Activated CD8-positive, alpha-beta memory T cell treated with anti-CD3 and anti-CD28 coated beads for 48 hours (primary cell): ENCODE results near the gene SAFB2.
A peak's percentile ranks its signal among the peaks of the same experiment; 100 is the strongest.
"Not testable (repeated sequence)": the region's sequence is repeated elsewhere in the genome, so short reads cannot be mapped to it uniquely, and the experiment has no call there.

Source experiments
- DNase-seq, 3 experiments: peaks; one replicate each; pipeline ENCODE4 v3.0.0-alpha.2; 2020; ENCODE audit warnings: low read depth in 2 of 3, low spot score in 2 of 3

The SAFB2 gene

GRCh38 chr19:5632657-5633056 lies 10.1 kb upstream of the SAFB2 start:
- DNase-seq: no peak

- DNase-seq: no peak
Observed at GRCh38 chr19:5632241-5632612, 9.7 kb upstream of the SAFB2 start.

- no peak for DNase-seq
Observed at GRCh38 chr19:5631567-5632240, 9.1 kb upstream of the SAFB2 start.

- DNase-seq: no peak
Observed at GRCh38 chr19:5628919-5629481, 6.4 kb upstream of the SAFB2 start.

- no peak for DNase-seq
Observed at GRCh38 chr19:5628461-5628860, 5.9 kb upstream of the SAFB2 start.

GRCh38 chr19:5627395-5627904 lies 4.9 kb upstream of the SAFB2 start:
- DNase-seq: no peak

GRCh38 chr19:5625641-5626040 lies 3.1 kb upstream of the SAFB2 start:
- DNase-seq: no peak

GRCh38 chr19:5624741-5625278 lies 2.2 kb upstream of the SAFB2 start:
- no peak for DNase-seq

- DNase-seq: no peak
Observed at GRCh38 chr19:5624018-5624663, 1.6 kb upstream of the SAFB2 start.

GRCh38 chr19:5623397-5624017 lies 931 bp upstream of the SAFB2 start:
- peak in 1 of 3 experiments; percentile 14 for DNase-seq

- DNase-seq: no peak
Observed at GRCh38 chr19:5621945-5622464, 571 bp downstream of the SAFB2 start.

- no peak for DNase-seq
Observed at GRCh38 chr19:5621311-5621944, 1.1 kb downstream of the SAFB2 start.

GRCh38 chr19:5619946-5620345 lies 2.6 kb downstream of the SAFB2 start:
- DNase-seq: no peak

GRCh38 chr19:5618591-5618990 lies 4.0 kb downstream of the SAFB2 start:
- DNase-seq: no peak

GRCh38 chr19:5617080-5617479 lies 5.5 kb downstream of the SAFB2 start:
- DNase-seq: no peak

- no peak for DNase-seq
Observed at GRCh38 chr19:5615756-5616327, 6.7 kb downstream of the SAFB2 start.

GRCh38 chr19:5612891-5613865 lies 9.4 kb downstream of the SAFB2 start:
- DNase-seq: no peak

GRCh38 chr19:5609881-5610448 lies 12.6 kb downstream of the SAFB2 start:
- no peak for DNase-seq

GRCh38 chr19:5608766-5609165 lies 13.8 kb downstream of the SAFB2 start:
- not testable (repeated sequence) for DNase-seq
